K562 (cell line): ENCODE data around the gene LRRC61. TPM values are rescaled to one million over a fixed set of nuclear protein-coding genes. Genes with fewer than 3 reads are reported as not detected.

ENCODE experiments used
- ATF4 ChIP-seq: fragments of 450-650 bp; formaldehyde crosslinking; IDR thresholded peaks from 2 replicates; pipeline ENCODE4 v1.4.0; 2022; ENCODE audit warnings: mild to moderate bottlenecking, moderate library complexity
- CCNT2 ChIP-seq: IDR thresholded peaks from 2 replicates; pipeline ENCODE4 v1.6.1; 2011; ENCODE audit warnings: borderline replicate concordance, low read depth, mild to moderate bottlenecking, moderate library complexity, mixed read lengths, low read length; ENCODE audit not compliant: insufficient read length; ENCODE audit errors: extremely low read depth
- CHD7 ChIP-seq: fragments of 200-600 bp; sonication (generic); IDR thresholded peaks from one replicate; pipeline ENCODE4 v1.6.1; 2012; ENCODE audit warnings: mild to moderate bottlenecking, low read depth, low read length, inconsistent platforms
- SAFB2 ChIP-seq: fragments of 200-400 bp; formaldehyde crosslinking; IDR thresholded peaks from 2 replicates; pipeline ENCODE4 v1.6.1; 2018; ENCODE audit warnings: borderline replicate concordance, low read length, low read depth, moderate library complexity; ENCODE audit not compliant: severe bottlenecking
- polyA plus RNA-seq, 8 experiments: library from polyadenylated mRNA; depleted of rRNA in 4 of 8; stranded (reverse) in 5 of 8; unstranded in 3 of 8; fragments of >200 nt; fragmentation: Nextera tagmentation in 2 of 8; fragmentation: Illumina TruSeq in 1 of 8; extraction: Ambion mirVana in 2 of 8; extraction: Trizol in 1 of 8; gene quantifications; 2 replicates each; pipeline versions ENCODE4 v1.2.1 to v1.2.3, GENCODE V29; 2011 to 2014; ENCODE audit warnings: inconsistent platforms in 1 of 8, missing spikeins in 1 of 8
- total RNA-seq, 7 experiments: library from RNA; depleted of rRNA in 6 of 7; stranded (reverse); fragments of >200 nt in 6 of 7; fragmentation: Illumina TruSeq in 2 of 7; extraction: Trizol in 2 of 7; gene quantifications; 2 replicates each; pipeline versions ENCODE4 v1.2.1 to v1.2.3, GENCODE V29; 2011 to 2021; ENCODE audit warnings: low replicate concordance in 1 of 7

LRRC61 gene
- total and polyA plus RNA-seq, 9 of the 15 experiments (the other 6 are each of a cell fraction or from before 2014, with no cell fraction given) = 1.3 to 55.2 (median 35.2) TPM

DNA sequence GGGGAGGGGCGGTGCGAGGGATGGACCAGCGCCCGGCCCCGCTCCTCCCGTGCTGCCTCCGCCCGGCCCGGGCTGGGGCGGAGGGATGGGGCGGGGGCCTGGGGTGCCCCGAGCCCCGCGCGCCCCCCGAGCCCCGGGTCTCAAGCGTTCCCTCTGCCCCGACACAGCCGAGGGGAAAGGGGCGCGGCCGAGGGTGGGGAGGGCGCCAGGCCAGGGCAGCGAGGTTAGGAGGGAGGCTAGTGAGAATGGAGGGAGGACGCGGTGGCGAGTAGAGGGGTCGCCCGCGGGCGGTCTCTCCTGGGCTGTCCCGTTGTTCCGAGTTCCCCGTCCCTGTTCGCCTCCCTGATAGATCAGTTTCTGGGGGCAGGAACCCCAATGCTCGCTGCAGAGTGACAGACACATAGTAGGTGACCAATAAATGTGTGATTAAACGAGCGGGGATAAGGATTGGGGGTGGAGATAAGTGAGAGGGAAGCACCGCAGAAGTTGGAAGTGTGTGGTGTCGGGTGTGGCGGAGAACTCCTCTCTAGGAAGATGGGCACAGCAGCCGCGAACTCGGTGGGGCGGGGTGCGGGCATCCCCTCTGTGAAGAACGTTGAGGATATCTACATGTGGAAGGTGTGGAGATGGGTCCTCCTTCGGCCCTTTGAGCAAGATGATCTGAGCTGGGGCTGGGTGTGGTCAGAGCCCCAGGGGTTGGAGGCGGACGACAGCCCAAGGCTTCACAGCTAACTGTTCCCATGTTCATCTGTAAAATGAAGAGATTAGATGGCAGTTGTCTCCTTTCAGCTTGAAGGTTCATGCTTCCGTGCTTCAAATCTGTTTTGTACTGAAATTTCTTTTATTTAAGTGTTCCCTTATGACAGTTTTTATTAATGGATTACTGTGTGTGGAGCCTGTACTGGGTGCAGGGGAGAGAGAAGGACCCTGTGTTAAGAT, 56.6 kb downstream of the LRRC61 start (continued):
- TF ChIP-seq CHD7 = no peak
- no peak for TF ChIP-seq CCNT2
- no peak for TF ChIP-seq ATF4 (CRISPR knock-in tag)
- TF ChIP-seq SAFB2 = no peak
